SU-DHL-6 (cell line): Measurements from ENCODE around the gene RECQL.

Experiments
- H2AFZ ChIP-seq: fragments of 200-600 bp; sonication (generic); 2 replicates; pipeline ENCODE4 v1.6.1; 2014; ENCODE audit warnings: low read depth, mild to moderate bottlenecking, moderate library complexity, mixed read lengths, antibody characterized with exemption, low read length; ENCODE audit not compliant: severe bottlenecking
- H3F3A ChIP-seq: fragments of 200-600 bp; shearing (Covaris generic); 2 replicates; pipeline ENCODE4 v1.6.0; 2016; ENCODE audit warnings: antibody characterized with exemption, mild to moderate bottlenecking; ENCODE audit not compliant: insufficient read depth
- H3K27ac ChIP-seq: fragments of 200-600 bp; sonication (generic); 2 replicates; pipeline ENCODE4 v1.5.1; 2016; ENCODE audit warnings: low read depth, mild to moderate bottlenecking, low read length, moderate library complexity, mixed read lengths
- H3K27me3 ChIP-seq: fragments of 200-600 bp; sonication (generic), shearing (Covaris generic); 2 replicates; pipeline ENCODE4 v1.6.0; 2014; ENCODE audit warnings: mild to moderate bottlenecking, low read length
- H3K36me3 ChIP-seq: fragments of 200-600 bp; sonication (generic); 2 replicates; pipeline ENCODE4 v1.6.1; 2014; ENCODE audit warnings: mild to moderate bottlenecking, low read length, mixed read lengths
- H3K4me2 ChIP-seq: fragments of 300-600, 200-600 bp; shearing (Covaris generic), sonication (generic); 2 replicates; pipeline ENCODE4 v1.6.0; 2014; ENCODE audit warnings: low read length, low read depth, mild to moderate bottlenecking; ENCODE audit not compliant: poor library complexity, severe bottlenecking
- H3K4me3 ChIP-seq: fragments of 200-600 bp; sonication (generic); 2 replicates; pipeline ENCODE4 v1.5.1; 2014; ENCODE audit warnings: antibody characterized with exemption, low read length, mild to moderate bottlenecking, mixed read lengths; ENCODE audit not compliant: insufficient read depth, poor library complexity, severe bottlenecking
- H3K79me2 ChIP-seq: fragments of 200-600 bp; sonication (generic); 2 replicates; pipeline ENCODE4 v1.6.1; 2014; ENCODE audit warnings: mild to moderate bottlenecking, low read length, moderate library complexity; ENCODE audit not compliant: insufficient read depth
- H3K9ac ChIP-seq: fragments of 200-600 bp; sonication (generic); 2 replicates; pipeline ENCODE4 v1.7.0; 2014; ENCODE audit warnings: mild to moderate bottlenecking, low read length
- H3K9me2 ChIP-seq: fragments of 200-600 bp; sonication (generic); replicated peaks from 2 replicates; pipeline ENCODE4 v1.6.1; 2014; ENCODE audit warnings: low read length; ENCODE audit not compliant: insufficient read depth
- H3K9me3 ChIP-seq: fragments of 200-600 bp; sonication (generic); 2 replicates; pipeline ENCODE4 v1.6.1; 2014; ENCODE audit warnings: low read length, mixed read lengths; ENCODE audit not compliant: insufficient read depth
- H4K20me1 ChIP-seq: fragments of 200-600 bp; sonication (generic); 2 replicates; pipeline ENCODE4 v1.6.1; 2014; ENCODE audit warnings: low read depth, mild to moderate bottlenecking, antibody characterized with exemption, low read length, moderate library complexity, mixed read lengths
- CTCF ChIP-seq: fragments of 200-600 bp; sonication (generic); IDR thresholded peaks from one replicate; pipeline ENCODE4 v1.5.1; 2017; ENCODE audit warnings: antibody characterized with exemption, mild to moderate bottlenecking, low read length, moderate library complexity; ENCODE audit not compliant: insufficient read depth, poor library complexity, severe bottlenecking
- EZH2phosphoT487 ChIP-seq: fragments of 200-600 bp; sonication (generic), shearing (Covaris generic); conservative IDR thresholded peaks from 2 replicates; pipeline ENCODE4 v1.6.1; 2018; ENCODE audit warnings: mild to moderate bottlenecking, antibody characterized with exemption, low read length, moderate library complexity, mixed read lengths

RECQL gene

GRCh38 chr12:21527451-21528180 is 26.2 kb upstream of the RECQL start:
- H2AFZ ChIP-seq = peak overlapping the region; percentile 60
- H3K27ac ChIP-seq = no peak overlapping the region
- peak overlapping the region; percentile 36 for H3K9ac ChIP-seq
- TF ChIP-seq CTCF (no peak), EZH2phosphoT487 (no peak)
- H3F3A ChIP-seq = no peaks in the 10 kb centered on the region
- peak overlapping the region; percentile 36 for H3K4me3 ChIP-seq
- H4K20me1 ChIP-seq = no peaks in the 10 kb centered on the region
- H3K9me2 ChIP-seq = no peaks in the 10 kb centered on the region
- H3K9me3 ChIP-seq = no peaks in the 10 kb centered on the region
- H3K4me2 ChIP-seq = peak overlapping the region; percentile 52
- H3K36me3 ChIP-seq = no peaks in the 10 kb centered on the region
- H3K27me3 ChIP-seq = no peaks in the 10 kb centered on the region
- H3K79me2 ChIP-seq = no peaks in the 10 kb centered on the region

DNA sequence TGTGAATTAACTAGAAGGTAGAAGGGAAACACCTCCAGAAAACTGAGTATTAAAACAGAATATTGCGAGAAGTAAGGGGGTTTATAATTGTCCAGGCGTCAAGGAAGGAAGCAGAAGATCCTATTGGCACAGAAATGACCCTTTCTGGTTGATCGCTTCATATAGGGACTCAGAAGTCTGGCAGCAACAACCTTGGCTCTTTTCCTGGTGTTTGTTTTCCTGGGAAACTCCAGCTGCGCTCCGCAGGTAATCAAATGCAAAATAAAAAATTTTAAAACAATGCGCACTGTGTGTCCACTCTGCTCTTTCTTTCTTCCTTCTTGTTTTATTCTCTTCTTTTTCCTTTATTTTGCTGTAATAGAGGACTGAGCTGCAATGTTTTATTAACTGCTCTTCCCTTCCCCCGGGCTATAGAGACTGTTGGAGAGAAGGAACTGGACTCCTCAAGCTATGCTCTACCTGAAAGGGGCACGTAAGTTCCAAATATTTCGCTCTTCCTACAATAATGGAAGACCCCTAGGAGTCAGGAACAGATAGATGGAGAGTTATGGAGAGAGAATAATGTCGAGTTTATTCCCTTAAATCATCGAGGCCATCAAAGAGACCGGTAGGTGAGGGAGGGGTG is 25.4 kb upstream of the RECQL start:
- H4K20me1 ChIP-seq = no peaks in the 10 kb centered on the region
- H3K27me3 ChIP-seq = no peaks in the 10 kb centered on the region
- TF ChIP-seq CTCF (no peak), EZH2phosphoT487 (no peak)
- H3K9me3 ChIP-seq = no peaks in the 10 kb centered on the region
- H3K4me3 ChIP-seq = no peak overlapping the region
- no peaks in the 10 kb centered on the region for H3F3A ChIP-seq
- no peak overlapping the region for H3K9ac ChIP-seq
- no peaks in the 10 kb centered on the region for H3K36me3 ChIP-seq
- H3K4me2 ChIP-seq = no peak overlapping the region
- H2AFZ ChIP-seq = no peak overlapping the region
- H3K9me2 ChIP-seq = no peaks in the 10 kb centered on the region
- H3K27ac ChIP-seq = no peak overlapping the region
- H3K79me2 ChIP-seq = no peaks in the 10 kb centered on the region

DNA sequence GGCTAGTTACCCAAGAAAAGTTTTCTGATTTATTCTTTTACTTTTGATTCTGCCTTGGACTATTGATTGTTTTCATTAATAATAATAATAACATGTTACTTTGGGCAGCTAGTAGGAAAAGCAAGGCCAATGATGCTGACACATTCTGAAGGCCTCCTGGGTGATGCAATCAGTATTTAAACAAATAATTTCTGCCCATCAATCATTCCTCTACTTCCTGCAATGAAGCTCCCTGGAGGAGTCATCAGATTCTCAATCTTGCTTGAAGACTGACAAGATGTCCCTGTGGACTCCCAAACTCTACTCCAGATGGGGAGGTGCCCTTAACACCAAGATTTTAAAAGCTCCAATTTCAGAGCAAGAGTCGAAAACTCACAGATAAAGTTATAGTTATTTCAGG is 24.6 kb upstream of the RECQL start, which contains the start of gene SPX:
SPX (plus strand) TSS at position 244 of the 400 bp plus-strand sequence. CDS start 177 bp downstream, outside the sequence.
- H3K9ac ChIP-seq = no peak within 1 kb of the TSS
- H3K9me2 ChIP-seq = no peaks in the 10 kb centered on the region
- H3K4me3 ChIP-seq = no peak within 1 kb of the TSS
- TF ChIP-seq CTCF = no peak
- TF ChIP-seq EZH2phosphoT487 = no peak
- H3K9me3 ChIP-seq = no peaks in the 10 kb centered on the region
- no peaks in the 10 kb centered on the region for H3K27me3 ChIP-seq
- no peaks in the 10 kb centered on the region for H3F3A ChIP-seq
- no peak within 1 kb of the TSS for H3K4me2 ChIP-seq
- no peak within 1 kb of the TSS for H3K27ac ChIP-seq
- no peak within 1 kb of the TSS for H2AFZ ChIP-seq
- no peaks in the 10 kb centered on the region for H3K79me2 ChIP-seq
- no peaks in the 10 kb centered on the region for H4K20me1 ChIP-seq
- H3K36me3 ChIP-seq = no peaks in the 10 kb centered on the region
